CD8-positive, alpha-beta memory T cell (primary cell): ENCODE data around the gene LTF. TPM values are rescaled to one million over a fixed set of nuclear protein-coding genes. Genes with fewer than 3 reads are reported as not detected.
"Not testable (repeated sequence)": the region's sequence is repeated elsewhere in the genome, so short reads cannot be mapped to it uniquely, and the experiment has no call there.

Experiments
- CTCF ChIA-PET: fragments of 350-600 bp; sonication (Branson Sonifier 250); formaldehyde crosslinking; loops from one replicate; lab custom pipeline; 2021; ENCODE audit warnings: antibody characterized with exemption; lab: Charles Lee
- POLR2A ChIA-PET: fragments of 350-600 bp; sonication (Branson Sonifier 250); formaldehyde crosslinking; loops from one replicate; lab custom pipeline; 2021; ENCODE audit warnings: antibody characterized with exemption; lab: Charles Lee
- DNase-seq, 5 donors: peaks; one replicate each; pipeline versions ENCODE4 v3.0.0 to v3.0.0-alpha.2; 2020 to 2022; ENCODE audit warnings: mixed read lengths in 1 of 5
- H3K27ac ChIP-seq: one replicate; pipeline ENCODE4 v1.7.0; 2013; ENCODE audit warnings: low read depth, mild to moderate bottlenecking, low read length, moderate library complexity
- H3K27me3 ChIP-seq: 2 replicates; pipeline ENCODE4 v1.7.0; 2013; ENCODE audit warnings: low read length, mild to moderate bottlenecking; ENCODE audit not compliant: insufficient read depth, poor library complexity, severe bottlenecking
- H3K36me3 ChIP-seq: 2 replicates; pipeline ENCODE4 v1.7.0; 2013; ENCODE audit warnings: mild to moderate bottlenecking, low read length, moderate library complexity; ENCODE audit not compliant: insufficient read depth
- H3K4me1 ChIP-seq: 2 replicates; pipeline ENCODE4 v1.7.0; 2013; ENCODE audit warnings: mild to moderate bottlenecking, low read length, moderate library complexity; ENCODE audit not compliant: insufficient read depth
- H3K4me3 ChIP-seq: 2 replicates; pipeline ENCODE4 v1.7.0; 2013; ENCODE audit warnings: mild to moderate bottlenecking, low read length
- H3K9me3 ChIP-seq: 2 replicates; pipeline ENCODE4 v1.7.0; 2013; ENCODE audit warnings: mild to moderate bottlenecking, low read length
- H3K27ac Mint-ChIP-seq, 8 donors: one replicate each; pipeline ENCODE4 v1.8.0; 2020 to 2021; ENCODE audit warnings: mixed read lengths in 8 of 8, mild to moderate bottlenecking in 6 of 8, inconsistent platforms in 3 of 8, moderate library complexity in 3 of 8
- H3K27me3 Mint-ChIP-seq, 2 donors: one replicate each; pipeline ENCODE4 v1.8.0; 2020 to 2021; ENCODE audit warnings: mixed read lengths in 2 of 2, mild to moderate bottlenecking in 1 of 2, moderate library complexity in 1 of 2
- H3K36me3 Mint-ChIP-seq, 3 donors: one replicate each; pipeline ENCODE4 v1.8.0; 2020 to 2021; ENCODE audit warnings: mixed read lengths in 3 of 3, inconsistent platforms in 1 of 3, mild to moderate bottlenecking in 1 of 3
- H3K4me1 Mint-ChIP-seq, 3 donors: one replicate each; pipeline ENCODE4 v1.8.0; 2020 to 2021; ENCODE audit warnings: mixed read lengths in 3 of 3, inconsistent platforms in 1 of 3, mild to moderate bottlenecking in 1 of 3
- H3K4me3 Mint-ChIP-seq, 7 donors: one replicate each; pipeline ENCODE4 v1.8.0; 2020 to 2021; ENCODE audit warnings: mixed read lengths in 7 of 7, mild to moderate bottlenecking in 6 of 7, moderate library complexity in 4 of 7, inconsistent platforms in 2 of 7
- H3K9me3 Mint-ChIP-seq, 5 donors: one replicate each; pipeline ENCODE4 v1.8.0; 2020 to 2022; ENCODE audit warnings: mixed read lengths in 5 of 5, mild to moderate bottlenecking in 3 of 5, moderate library complexity in 2 of 5, inconsistent platforms in 1 of 5
- polyA plus RNA-seq: library from polyadenylated mRNA; unstranded; fragments of 300-500 nt; fragmentation: Illumina TruSeq; gene quantifications from one replicate; pipeline ENCODE4 v1.2.3, GENCODE V29; 2021
- total RNA-seq, 2 experiments: library from RNA; stranded (reverse); gene quantifications; one replicate each; pipeline ENCODE4 v1.2.3, GENCODE V29; 2021

The LTF gene
- total and polyA plus RNA-seq, 3 experiments from 2014 or later: not detected

DNA sequence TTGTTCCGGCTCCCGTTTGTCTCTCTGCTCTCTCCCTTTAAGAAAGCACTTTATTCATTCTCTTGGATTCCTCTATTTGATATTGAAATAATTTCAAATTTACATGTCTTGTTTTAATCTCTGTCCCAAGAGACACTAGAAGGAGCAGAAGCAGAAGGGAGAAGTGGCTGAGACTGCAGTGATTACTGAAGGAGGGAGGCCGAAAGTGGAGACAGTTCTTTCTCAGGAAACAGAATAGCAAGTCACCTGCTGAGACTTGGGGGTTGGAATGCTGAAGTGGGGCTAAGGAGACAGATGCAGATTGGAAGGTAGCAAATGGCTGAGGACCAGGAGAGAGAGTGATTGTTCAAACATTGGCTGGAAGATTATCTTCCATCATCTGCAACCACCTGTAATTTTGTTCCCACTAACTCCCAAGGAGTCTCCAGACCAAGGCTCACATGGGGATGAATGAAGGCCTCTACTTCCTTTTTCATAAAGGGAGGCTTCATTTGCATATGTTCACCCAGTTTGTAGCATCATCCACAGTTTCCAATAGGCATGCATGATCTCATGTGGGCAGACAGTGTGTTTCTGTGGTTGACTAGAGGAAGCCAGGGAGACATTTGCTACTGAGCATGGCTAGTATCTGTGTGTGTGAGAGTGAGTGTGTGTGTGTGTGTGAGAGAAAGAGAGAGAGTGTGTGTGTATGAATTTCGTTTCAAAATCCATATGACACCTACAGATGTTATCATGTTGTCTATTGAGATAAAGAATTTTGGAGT is 24.0 kb downstream of the LTF start:
- CTCF ChIA-PET: no interaction called here
- no peaks in the 10 kb centered on the region for H3K27me3 Mint-ChIP-seq
- Histone ChIP-seq H3K36me3 (no peaks in the 10 kb centered on the region), H3K27ac (no peak overlapping the region), H3K27me3 (no peaks in the 10 kb centered on the region), H3K4me3 (no peak overlapping the region), H3K9me3 (no peaks in the 10 kb centered on the region), H3K4me1 (peaks cover 20% of the 10 kb centered on the region)
- peak overlapping the region in 7 of 8 donors; percentile 2 to 80 (median 66) for H3K27ac Mint-ChIP-seq
- DNase-seq: peak in 3 of 5 donors; percentile 30 to 71 (median 59)
- no peaks in the 10 kb centered on the region for H3K9me3 Mint-ChIP-seq
- no peaks in the 10 kb centered on the region for H3K36me3 Mint-ChIP-seq
- H3K4me3 Mint-ChIP-seq: peak overlapping the region in 3 of 7 donors; percentile 1 to 70 (median 46)
- POLR2A ChIA-PET: no interaction called here
- peaks cover 23 to 24% (median 24%) of the 10 kb centered on the region in 3 donors for H3K4me1 Mint-ChIP-seq

DNA sequence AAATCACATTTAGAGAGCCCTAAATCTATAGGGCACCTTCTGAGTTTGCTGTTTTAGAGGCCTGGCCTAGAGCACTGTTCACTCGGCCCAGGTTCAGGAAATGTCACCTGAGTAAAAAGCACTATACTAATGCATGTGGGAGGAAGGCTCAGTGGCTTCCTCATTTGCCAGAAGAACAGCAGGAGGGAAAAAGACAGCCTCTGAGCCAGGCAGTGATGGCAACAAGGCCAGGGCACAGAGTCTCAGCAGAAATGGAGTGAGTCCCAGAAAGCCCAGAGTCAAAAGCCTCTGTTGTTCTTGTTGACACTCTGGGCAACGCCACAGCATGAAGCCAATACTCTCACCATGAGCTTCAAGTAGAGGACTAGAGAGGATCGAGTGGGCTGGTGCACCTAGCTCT is 25.9 kb downstream of the LTF start:
- Mint-ChIP-seq H3K36me3 (no peaks in the 10 kb centered on the region), H3K4me1 (peaks cover 23 to 24% (median 24%) of the 10 kb centered on the region in 3 donors), H3K27ac (peak overlapping the region in 2 of 8 donors; percentile 56 to 68), H3K9me3 (no peaks in the 10 kb centered on the region), H3K4me3 (no peak overlapping the region), H3K27me3 (peaks cover 0 to 1% of the 10 kb centered on the region in 2 donors)
- no peaks in the 10 kb centered on the region for H3K36me3 ChIP-seq
- no peak for DNase-seq
- no peaks in the 10 kb centered on the region for H3K9me3 ChIP-seq
- no peak overlapping the region for H3K27ac ChIP-seq
- peaks cover 20% of the 10 kb centered on the region for H3K4me1 ChIP-seq
- ChIA-PET POLR2A (no interaction called here), CTCF (interaction anchor here (0.9 to 1.4 kb wide), 2 partner anchors 11 to 12 kb away, joined by 3 to 6 read pairs; no protein-coding TSS in a partner anchor)
- H3K27me3 ChIP-seq: no peaks in the 10 kb centered on the region
- H3K4me3 ChIP-seq: no peak overlapping the region

DNA sequence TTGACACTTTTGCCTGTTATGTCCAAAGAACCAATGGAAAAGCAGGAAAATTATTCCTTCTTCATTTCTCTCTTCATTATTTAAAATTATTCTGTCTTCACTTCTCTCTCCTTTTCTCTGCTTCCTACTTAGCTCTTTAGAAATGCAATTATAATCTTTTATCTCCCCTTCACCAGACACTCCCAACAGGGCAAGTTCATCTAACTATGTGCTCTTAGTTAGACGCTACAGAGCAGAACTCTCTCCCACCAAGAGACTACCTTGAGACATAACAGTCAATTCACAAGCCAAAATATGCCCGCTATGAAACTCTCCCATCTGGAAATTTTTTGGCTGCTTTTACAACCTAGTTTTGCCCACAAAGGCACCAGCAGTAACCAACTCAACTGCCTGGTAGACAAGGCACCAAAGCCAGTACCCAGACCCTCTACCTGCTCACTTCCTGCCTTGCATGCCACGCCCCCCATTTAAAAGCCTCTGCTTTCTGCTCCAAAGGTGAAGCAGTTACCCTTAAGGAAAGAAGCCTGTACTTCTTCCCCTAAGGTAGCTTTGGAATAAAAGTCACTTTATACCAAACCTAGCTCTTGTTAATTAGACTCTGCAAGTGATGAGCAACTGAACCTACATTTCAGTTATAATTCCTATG is 29.5 kb downstream of the LTF start:
- DNase-seq: no peak
- Histone ChIP-seq H3K27ac (no peak overlapping the region), H3K4me1 (no peaks in the 10 kb centered on the region), H3K4me3 (no peak overlapping the region), H3K36me3 (no peaks in the 10 kb centered on the region), H3K9me3 (no peaks in the 10 kb centered on the region), H3K27me3 (no peaks in the 10 kb centered on the region)
- H3K4me3 Mint-ChIP-seq: no peak overlapping the region
- POLR2A ChIA-PET: no interaction called here
- H3K27ac Mint-ChIP-seq: no peak overlapping the region
- CTCF ChIA-PET: no interaction called here
- H3K9me3 Mint-ChIP-seq: peaks cover 8 to 15% (median 12%) of the 10 kb centered on the region in 5 donors
- peaks cover 4 to 14% (median 5%) of the 10 kb centered on the region in 3 donors for H3K4me1 Mint-ChIP-seq
- peaks cover 0 to 17% (median 2%) of the 10 kb centered on the region in 3 donors for H3K36me3 Mint-ChIP-seq
- H3K27me3 Mint-ChIP-seq: peaks cover 0 to 2% of the 10 kb centered on the region in 2 donors

DNA sequence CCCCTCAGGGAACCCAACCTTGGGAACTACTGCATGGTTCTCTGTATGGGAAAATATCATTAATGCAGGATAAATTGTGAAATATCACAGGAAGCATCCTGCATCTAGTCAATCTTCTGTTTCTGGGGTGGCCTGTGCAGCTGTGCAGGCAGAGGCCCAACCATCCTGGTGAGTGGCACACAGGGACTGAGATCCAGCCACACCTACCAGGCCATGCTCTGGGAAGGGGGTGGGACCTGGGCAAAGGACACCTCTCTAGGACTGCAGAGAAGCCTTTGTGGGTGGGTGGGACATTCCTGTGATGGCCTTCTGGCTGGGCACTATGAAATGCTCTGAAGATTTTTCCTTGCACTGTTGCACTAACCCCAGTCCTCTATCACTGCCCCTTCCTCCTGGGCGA is 30.9 kb downstream of the LTF start:
- CTCF ChIA-PET: no interaction called here
- peaks cover 8 to 15% (median 14%) of the 10 kb centered on the region in 5 donors for H3K9me3 Mint-ChIP-seq

DNA sequence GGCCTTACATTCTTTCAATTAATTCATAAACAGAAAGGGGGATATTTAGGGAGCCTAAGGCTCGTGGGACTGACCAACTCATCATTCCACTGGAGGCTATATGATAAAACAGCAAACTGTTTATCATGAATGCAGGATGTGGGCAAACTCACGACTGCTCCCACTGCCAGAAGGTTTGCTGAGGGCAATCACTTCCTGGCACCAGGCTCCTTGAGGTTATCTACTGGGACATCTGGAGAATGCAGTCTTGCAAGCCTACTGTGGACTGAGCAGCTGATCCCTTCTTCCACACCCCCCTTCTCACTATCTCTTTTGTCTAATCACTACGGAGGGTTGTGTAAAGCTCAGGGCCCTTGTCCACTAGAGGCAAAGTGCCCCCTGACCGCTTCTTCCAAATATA is 31.6 kb downstream of the LTF start:
- H3K4me3 ChIP-seq, H3K36me3 ChIP-seq, H3K27me3 ChIP-seq, DNase-seq, H3K27ac ChIP-seq, H3K4me3 Mint-ChIP-seq, H3K27me3 Mint-ChIP-seq, H3K9me3 ChIP-seq, POLR2A ChIA-PET, H3K4me1 ChIP-seq, CTCF ChIA-PET: not testable (repeated sequence)
- Mint-ChIP-seq H3K36me3 (peaks cover 0 to 17% (median 2%) of the 10 kb centered on the region in 3 donors), H3K9me3 (peaks cover 8 to 15% (median 14%) of the 10 kb centered on the region in 5 donors), H3K4me1 (peaks cover 2 to 11% (median 3%) of the 10 kb centered on the region in 3 donors), H3K27ac (peak overlapping the region in 1 of 8 donors; percentile 82)

More for the DNA sequence above, 30.9 kb downstream of the LTF start:
- Histone ChIP-seq H3K9me3 (no peaks in the 10 kb centered on the region), H3K27ac (no peak overlapping the region), H3K36me3 (no peaks in the 10 kb centered on the region), H3K27me3 (no peaks in the 10 kb centered on the region), H3K4me1 (no peaks in the 10 kb centered on the region), H3K4me3 (no peak overlapping the region)
- POLR2A ChIA-PET: no interaction called here
- H3K4me1 Mint-ChIP-seq: peaks cover 2 to 11% (median 3%) of the 10 kb centered on the region in 3 donors
- H3K36me3 Mint-ChIP-seq: peaks cover 0 to 17% (median 2%) of the 10 kb centered on the region in 3 donors
- H3K27me3 Mint-ChIP-seq: peaks cover 0 to 2% of the 10 kb centered on the region in 2 donors
- no peak overlapping the region for H3K27ac Mint-ChIP-seq
- no peak overlapping the region for H3K4me3 Mint-ChIP-seq
- DNase-seq: no peak

DNA sequence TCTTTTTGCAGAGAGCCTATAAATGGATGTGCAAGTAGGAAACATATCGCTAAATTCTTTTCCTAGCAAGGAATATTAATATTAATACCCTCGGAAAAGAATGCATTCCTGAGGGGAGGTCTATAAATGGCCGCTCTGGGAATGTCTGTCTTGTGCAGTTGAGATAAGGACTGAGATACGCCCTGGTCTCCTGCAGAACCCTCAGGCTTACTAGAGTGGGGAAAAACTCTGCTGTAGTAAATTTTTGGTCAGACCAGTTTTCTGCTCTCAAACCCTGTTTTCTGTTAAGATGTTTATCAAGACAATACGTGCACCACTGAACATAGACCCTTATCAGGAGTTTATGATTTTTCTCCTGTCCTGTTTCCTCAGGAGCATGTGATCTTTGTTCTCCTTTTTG is 32.8 kb downstream of the LTF start:
- H3K27me3 ChIP-seq, CTCF ChIA-PET, DNase-seq, H3K36me3 ChIP-seq, H3K4me1 ChIP-seq, H3K4me3 Mint-ChIP-seq, H3K9me3 ChIP-seq, H3K27ac ChIP-seq, H3K27ac Mint-ChIP-seq, POLR2A ChIA-PET, H3K27me3 Mint-ChIP-seq, H3K4me3 ChIP-seq: not testable (repeated sequence)
- H3K9me3 Mint-ChIP-seq: peaks cover 8 to 15% (median 14%) of the 10 kb centered on the region in 5 donors
- H3K4me1 Mint-ChIP-seq: peaks cover 2 to 16% (median 7%) of the 10 kb centered on the region in 3 donors
- H3K36me3 Mint-ChIP-seq: peaks cover 0 to 17% (median 2%) of the 10 kb centered on the region in 3 donors

DNA sequence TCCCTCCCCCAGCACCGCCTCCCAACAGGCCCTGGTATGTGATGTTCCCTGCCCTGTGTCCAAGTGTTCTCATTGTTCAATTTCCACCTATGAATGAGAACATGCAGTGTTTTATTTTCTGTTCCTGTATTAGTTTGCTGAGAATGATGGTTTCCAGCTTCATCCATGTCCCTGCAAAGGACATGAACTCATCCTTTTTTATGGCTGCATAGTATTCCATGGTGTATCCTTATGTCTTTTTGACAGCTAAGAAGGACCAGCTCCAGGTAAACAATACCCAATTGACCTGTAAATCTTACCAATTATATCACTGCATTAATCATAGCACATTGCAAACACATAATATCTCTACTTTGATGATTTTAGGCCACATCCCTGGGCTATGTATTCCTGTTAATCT is 33.8 kb downstream of the LTF start:
- H3K27ac Mint-ChIP-seq, POLR2A ChIA-PET, H3K27ac ChIP-seq, DNase-seq, H3K9me3 ChIP-seq, CTCF ChIA-PET, H3K27me3 ChIP-seq, H3K27me3 Mint-ChIP-seq, H3K4me3 Mint-ChIP-seq, H3K4me3 ChIP-seq, H3K4me1 ChIP-seq, H3K36me3 ChIP-seq: not testable (repeated sequence)
- H3K9me3 Mint-ChIP-seq: peaks cover 8 to 15% (median 14%) of the 10 kb centered on the region in 5 donors
- peaks cover 0 to 17% (median 2%) of the 10 kb centered on the region in 3 donors for H3K36me3 Mint-ChIP-seq
- peaks cover 5 to 26% (median 15%) of the 10 kb centered on the region in 3 donors for H3K4me1 Mint-ChIP-seq

DNA sequence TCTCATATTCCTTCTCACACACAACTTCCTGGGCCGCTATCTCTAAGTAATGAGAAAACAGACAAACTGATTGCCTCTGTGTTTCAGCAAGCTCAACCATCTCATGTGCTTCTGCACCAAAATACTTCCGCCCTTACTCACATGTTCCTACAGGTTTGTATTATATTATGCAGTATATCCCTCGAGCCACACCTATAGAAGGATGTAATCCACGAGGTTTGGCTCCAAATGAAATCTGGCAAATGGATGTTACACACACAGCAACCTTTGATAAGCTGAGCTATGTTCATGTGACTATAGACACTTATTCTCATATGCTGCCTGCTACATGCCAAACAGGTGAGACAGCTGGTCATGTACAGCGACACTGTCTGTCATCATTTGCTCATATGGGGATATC is 35.0 kb downstream of the LTF start:
- Mint-ChIP-seq H3K36me3 (peaks cover 0 to 17% (median 2%) of the 10 kb centered on the region in 3 donors), H3K27ac (no peak overlapping the region), H3K9me3 (peaks cover 8 to 15% (median 14%) of the 10 kb centered on the region in 5 donors), H3K4me3 (no peak overlapping the region), H3K27me3 (peaks cover 0 to 1% of the 10 kb centered on the region in 2 donors), H3K4me1 (peaks cover 5 to 27% (median 15%) of the 10 kb centered on the region in 3 donors)
- ChIA-PET CTCF (interaction anchor here (0.7 kb wide), 1 partner anchor 20 kb away, joined by 3 read pairs; no protein-coding TSS in a partner anchor), POLR2A (no interaction called here)
- no peak overlapping the region for H3K27ac ChIP-seq
- DNase-seq: no peak
- H3K4me3 ChIP-seq: no peak overlapping the region
- H3K9me3 ChIP-seq: no peaks in the 10 kb centered on the region
- H3K36me3 ChIP-seq: no peaks in the 10 kb centered on the region
- no peaks in the 10 kb centered on the region for H3K27me3 ChIP-seq
- peaks cover 4% of the 10 kb centered on the region for H3K4me1 ChIP-seq
